IMR-90 (cell line): ENCODE measurements around the gene RNF145. TPM values are rescaled to one million over a fixed set of nuclear protein-coding genes. Genes with fewer than 3 reads are reported as not detected.

Source experiments
- ATAC-seq: fragments of 200-7000 bp; cut with Tn5 transposase; 2 replicates; pipeline ENCODE4 v1.9.1; 2020; ENCODE audit warnings: low read depth, mild to moderate bottlenecking, moderate library complexity
- BruUV-seq: library from RNA; stranded (reverse); fragments of 400-500 nt; replicated peaks from 2 replicates; lab custom pipeline; 2021; lab: Mats Ljungman, UMichigan
- CTCF ChIA-PET: fragments of 300-600 bp; formaldehyde crosslinking; extraction: SDS; loops from one replicate; lab custom pipeline; 2021; ENCODE audit warnings: antibody characterized with exemption; lab: Yijun Ruan, JAX
- POLR2A ChIA-PET: fragments of 300-600 bp; sonication (Branson Sonifier 250); formaldehyde crosslinking; loops from one replicate; lab custom pipeline; 2022; ENCODE audit warnings: antibody characterized with exemption; ENCODE audit not compliant: unreplicated experiment; lab: Charles Lee
- DNase-seq: peaks from one replicate; pipeline ENCODE4 v3.0.0; 2013
- H2AFZ ChIP-seq: replicated peaks from 2 replicates; pipeline ENCODE3; 2013; ENCODE audit warnings: low read length, mild to moderate bottlenecking; ENCODE audit not compliant: poor library complexity
- H2AK5ac ChIP-seq: 2 replicates; pipeline ENCODE4 v1.6.1; 2013; ENCODE audit warnings: low read depth, low read length, inconsistent platforms
- H2AK9ac ChIP-seq: replicated peaks from 2 replicates; pipeline ENCODE3; 2013; ENCODE audit warnings: mild to moderate bottlenecking, low read depth, low read length, moderate library complexity; ENCODE audit not compliant: poor library complexity
- H2BK120ac ChIP-seq: 2 replicates; pipeline ENCODE4 v1.6.1; 2013; ENCODE audit warnings: low read depth, low read length, inconsistent platforms
- H2BK15ac ChIP-seq: 3 replicates; pipeline ENCODE4 v1.6.1; 2013; ENCODE audit warnings: low read depth, low read length, inconsistent platforms
- H2BK20ac ChIP-seq: 2 replicates; pipeline ENCODE4 v1.6.1; 2013; ENCODE audit warnings: low read depth, mild to moderate bottlenecking, inconsistent platforms, low read length, moderate library complexity
- H2BK5ac ChIP-seq: 2 replicates; pipeline ENCODE4 v1.6.1; 2013; ENCODE audit warnings: mild to moderate bottlenecking, low read depth, low read length, inconsistent platforms; ENCODE audit not compliant: poor library complexity, severe bottlenecking
- H3K14ac ChIP-seq: replicated peaks from 2 replicates; pipeline ENCODE4 v1.6.1; 2013; ENCODE audit warnings: low read depth, low read length, inconsistent platforms
- H3K18ac ChIP-seq: 2 replicates; pipeline ENCODE4 v1.6.1; 2013; ENCODE audit warnings: low read depth, low read length, control low read depth
- H3K23ac ChIP-seq: 2 replicates; pipeline ENCODE4 v1.6.1; 2013; ENCODE audit warnings: low read depth, low read length, inconsistent platforms
- H3K27ac ChIP-seq: 2 replicates; pipeline ENCODE4 v1.5.1; 2013; ENCODE audit warnings: mild to moderate bottlenecking, control low read depth, low read length; ENCODE audit not compliant: insufficient read depth
- H3K27me3 ChIP-seq: 2 replicates; pipeline ENCODE4 v1.6.1; 2013; ENCODE audit warnings: low read length; ENCODE audit not compliant: control insufficient read depth, insufficient read depth
- H3K36me3 ChIP-seq: 2 replicates; pipeline ENCODE4 v1.6.1; 2013; ENCODE audit warnings: low read length, mixed read lengths; ENCODE audit not compliant: control insufficient read depth, insufficient read depth
- H3K4ac ChIP-seq: 2 replicates; pipeline ENCODE4 v1.6.1; 2013; ENCODE audit warnings: low read depth, low read length, inconsistent platforms
- H3K4me1 ChIP-seq: 2 replicates; pipeline ENCODE4 v1.6.1; 2013; ENCODE audit warnings: low read length, mixed read lengths; ENCODE audit not compliant: control insufficient read depth, insufficient read depth
- H3K4me2 ChIP-seq: 2 replicates; pipeline ENCODE4 v1.6.1; 2013; ENCODE audit warnings: low read depth, mild to moderate bottlenecking, control low read depth, low read length, moderate library complexity
- H3K4me3 ChIP-seq: 2 replicates; pipeline ENCODE4 v1.5.1; 2013; ENCODE audit warnings: low read depth, mild to moderate bottlenecking, control low read depth, low read length, moderate library complexity; ENCODE audit not compliant: insufficient read depth
- H3K56ac ChIP-seq: 2 replicates; pipeline ENCODE4 v1.6.1; 2013; ENCODE audit warnings: low read length, inconsistent platforms; ENCODE audit not compliant: insufficient read depth; ENCODE audit errors: extremely low read depth
- H3K79me1 ChIP-seq, 2 experiments: 2 replicates each; pipeline ENCODE4 v1.6.1; 2013; ENCODE audit warnings: low read length in 2 of 2, inconsistent platforms in 1 of 2, low read depth in 1 of 2
- H3K9ac ChIP-seq: 2 replicates; pipeline ENCODE4 v1.6.1; 2013; ENCODE audit warnings: low read depth, low read length, control low read depth
- H3K9me1 ChIP-seq: 2 replicates; pipeline ENCODE4 v1.6.1; 2013; ENCODE audit warnings: low read length, inconsistent platforms; ENCODE audit not compliant: insufficient read depth
- H3K9me3 ChIP-seq: 2 replicates; pipeline ENCODE4 v1.6.1; 2013; ENCODE audit warnings: low read length; ENCODE audit not compliant: control insufficient read depth, insufficient read depth
- H4K20me1 ChIP-seq: 2 replicates; pipeline ENCODE4 v1.6.1; 2013; ENCODE audit warnings: low read length, inconsistent platforms; ENCODE audit not compliant: insufficient read depth
- H4K5ac ChIP-seq: 2 replicates; pipeline ENCODE4 v1.6.1; 2013; ENCODE audit warnings: mild to moderate bottlenecking, low read depth, low read length, control low read depth
- H4K8ac ChIP-seq, 2 experiments: 2 replicates each; pipeline ENCODE4 v1.6.1; 2013; ENCODE audit warnings: low read depth in 2 of 2, low read length in 2 of 2, control low read depth in 1 of 2, inconsistent platforms in 1 of 2
- H4K91ac ChIP-seq: 2 replicates; pipeline ENCODE4 v1.6.1; 2013; ENCODE audit warnings: low read depth, low read length, inconsistent platforms; ENCODE audit not compliant: insufficient read depth
- BHLHE40 ChIP-seq: fragments of 150-350 bp; IDR thresholded peaks from 2 replicates; pipeline ENCODE4 v1.6.1; 2016; ENCODE audit warnings: mild to moderate bottlenecking, low read depth, low read length
- CEBPB ChIP-seq: IDR thresholded peaks from 2 replicates; pipeline ENCODE4 v1.6.1; 2012; ENCODE audit warnings: low read depth, low read length, improper control_type of control experiment
- ELK1 ChIP-seq: fragments of 150-350 bp; IDR thresholded peaks from 2 replicates; pipeline ENCODE4 v1.6.1; 2016; ENCODE audit warnings: low read depth, mild to moderate bottlenecking, low read length, moderate library complexity, borderline replicate concordance
- FOS ChIP-seq: fragments of 150-350 bp; IDR thresholded peaks from 2 replicates; pipeline ENCODE4 v1.6.1; 2016; ENCODE audit warnings: low read depth, low read length
- MAFK ChIP-seq: IDR thresholded peaks from 2 replicates; pipeline ENCODE4 v1.6.1; 2012; ENCODE audit warnings: low read depth, low read length, improper control_type of control experiment
- MXI1 ChIP-seq: IDR thresholded peaks from 2 replicates; pipeline ENCODE4 v1.6.1; 2012; ENCODE audit warnings: low read depth, mild to moderate bottlenecking, low read length, moderate library complexity, borderline replicate concordance
- POLR2A ChIP-seq: IDR thresholded peaks from 2 replicates; pipeline ENCODE4 v1.6.1; 2012; ENCODE audit warnings: mild to moderate bottlenecking, low read depth, low read length
- WGBS, 2 experiments: methylation state at CpG; one replicate each; pipeline versions ENCODE4 v1.1.5 to v1.1.7; 2013; ENCODE audit warnings: missing lambda C conversion rate in 2 of 2; ENCODE audit not compliant: insufficient read length in 1 of 2; ENCODE audit errors: extremely low coverage in 2 of 2; 5-methylcytosine and 5-hydroxymethylcytosine counted together
- dilution Hi-C: fragments of 300-500 bp; cut with HindIII; formaldehyde crosslinking; loops from one replicate; pipeline ENCODE4 v1.14.3; 2018; ENCODE audit warnings: low sequenced_read_pairs; ENCODE audit not compliant: unreplicated experiment
- in situ Hi-C: fragments of 300-500 bp; cut with MboI; formaldehyde crosslinking; loops from 3 replicates; pipeline ENCODE4 v1.14.3; 2019; ENCODE audit warnings: low sequenced_read_pairs, inconsistent platforms, mixed read lengths
- intact Hi-C: fragments of 100-400 bp; cut with micrococcal nuclease; formaldehyde crosslinking; loops from 2 replicates; pipeline ENCODE4 v1.10.0; 2022
- polyA plus RNA-seq, 3 experiments: library from polyadenylated mRNA; depleted of rRNA; stranded (reverse); fragments of >200 nt; gene quantifications; 2 replicates each; pipeline ENCODE4 v1.2.3, GENCODE V29; 2012; ENCODE audit warnings: low replicate concordance in 1 of 3
- total RNA-seq: library from RNA; depleted of rRNA; stranded (reverse); fragments of >200 nt; gene quantifications from 2 replicates; pipeline ENCODE4 v1.2.3, GENCODE V29; 2012

Gene RNF145
- total and polyA plus RNA-seq, 2 of the 4 experiments (the other 2 are of a cell fraction) = 50.0 to 57.0 TPM

DNA sequence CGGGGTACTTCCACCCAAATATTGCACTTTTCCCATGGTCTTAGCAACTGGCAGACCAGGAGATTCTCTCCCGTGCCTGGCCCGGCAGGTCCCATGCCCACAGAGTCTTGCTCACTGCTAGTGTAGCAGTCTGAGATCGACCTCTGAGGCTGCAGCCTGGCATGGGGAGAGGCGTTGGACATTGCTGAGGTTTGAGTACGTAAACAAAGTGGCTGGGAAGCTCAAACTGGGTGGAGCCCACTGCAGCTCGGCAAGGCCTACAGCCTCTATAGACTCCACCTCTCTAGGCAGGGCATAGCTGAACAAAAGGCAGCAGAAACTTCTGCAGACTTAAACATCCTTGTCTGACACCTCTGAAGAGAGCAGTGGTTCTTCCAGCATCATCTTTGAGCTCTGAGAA is 69.6 kb downstream of the RNF145 start:
- no peak overlapping the region for H3K9ac ChIP-seq

More for the DNA sequence above, 69.6 kb downstream of the RNF145 start:
- no peaks in the 10 kb centered on the region for H3K9me3 ChIP-seq
- H2AK5ac ChIP-seq = no peak overlapping the region
- BruUV-seq = no TSS peak
- H3K56ac ChIP-seq = no peak overlapping the region
- no peaks in the 10 kb centered on the region for H3K27me3 ChIP-seq
- no peaks in the 10 kb centered on the region for H3K9me1 ChIP-seq
- no peak overlapping the region for H4K5ac ChIP-seq
- no peak for DNase-seq
- H3K4me1 ChIP-seq = no peaks in the 10 kb centered on the region; the same call in 1 of the 2 replicates
- ChIA-PET CTCF (no interaction called here), POLR2A (no interaction called here)
- no peak overlapping the region for H2BK15ac ChIP-seq
- no peak overlapping the region for H3K4me2 ChIP-seq
- no peak for TF ChIP-seq BHLHE40
- TF ChIP-seq MXI1 = no peak
- no peak for TF ChIP-seq FOS
- no peak for TF ChIP-seq CEBPB
- no peak for TF ChIP-seq MAFK
- TF ChIP-seq ELK1 = no peak
- TF ChIP-seq POLR2A = no peak
- dilution Hi-C loops = loop anchor here (25.0 kb wide), 1 partner anchor 453 kb away; no protein-coding TSS in a partner anchor
- 80% methylated on average over 1 of the region's 7 CpGs; no CpG with 5 or more reads in 1 of the 2 experiments for WGBS, 2 experiments
- no peak overlapping the region for H2AFZ ChIP-seq
- in situ Hi-C loops = no loop called here
- H3K14ac ChIP-seq = no peak overlapping the region
- no peak overlapping the region for H4K8ac ChIP-seq
- no peak overlapping the region for H3K4me3 ChIP-seq
- H3K23ac ChIP-seq = no peak overlapping the region
- no peak overlapping the region for H2AK9ac ChIP-seq
- H3K79me1 ChIP-seq = no peaks in the 10 kb centered on the region
- H4K91ac ChIP-seq = no peak overlapping the region
- H3K18ac ChIP-seq = no peak overlapping the region
- H2BK5ac ChIP-seq = no peak overlapping the region
- no peaks in the 10 kb centered on the region for H4K20me1 ChIP-seq
- no peak overlapping the region for H2BK120ac ChIP-seq
- H3K27ac ChIP-seq = no peak overlapping the region
- H3K4ac ChIP-seq = no peak overlapping the region
- ATAC-seq = peak; percentile 69
- H2BK20ac ChIP-seq = no peak overlapping the region
- H3K36me3 ChIP-seq = no peaks in the 10 kb centered on the region
- intact Hi-C loops = loop anchor here (10.0 kb wide), 1 partner anchor 755 kb away; no protein-coding TSS in a partner anchor
